H1 (cell line): ENCODE data around the gene CACNB4. TPM values are rescaled to one million over a fixed set of nuclear protein-coding genes. Genes with fewer than 3 reads are reported as not detected.
"Not testable (repeated sequence)": the region's sequence is repeated elsewhere in the genome, so short reads cannot be mapped to it uniquely, and the experiment has no call there.

Experiments
- CTCF ChIA-PET: fragments of 300-600 bp; sonication (Branson Sonifier 250); formaldehyde crosslinking; loops from one replicate; lab custom pipeline; 2021; ENCODE audit not compliant: partially characterized antibody; lab: Charles Lee
- POLR2A ChIA-PET: fragments of 300-600 bp; sonication (Branson Sonifier 250); formaldehyde crosslinking; loops from one replicate; lab custom pipeline; 2021; ENCODE audit warnings: inconsistent platforms; ENCODE audit not compliant: partially characterized antibody; lab: Charles Lee
- DNase-seq, 2 experiments: peaks; one replicate each; pipeline versions ENCODE4 v3.0.0 to v3.0.0-alpha.2; 2010 to 2022; ENCODE audit warnings: low spot score in 2 of 2, low read depth in 1 of 2, mixed read lengths in 1 of 2
- FAIRE-seq: peaks from 2 replicates; lab custom pipeline; 2011; peaks lifted over from hg19 to GRCh38; lab: Jason Lieb, UNC
- H2AFZ ChIP-seq: 2 replicates; pipeline ENCODE4 v1.8.1; 2012; ENCODE audit warnings: low read length, inconsistent platforms
- H2AK5ac ChIP-seq: 2 replicates; pipeline ENCODE4 v1.6.1; 2013; ENCODE audit warnings: low read depth, low read length
- H2BK120ac ChIP-seq: replicated peaks from 2 replicates; pipeline ENCODE3; 2013; ENCODE audit warnings: low read depth, low read length, inconsistent platforms
- H2BK12ac ChIP-seq: 2 replicates; pipeline ENCODE4 v1.6.1; 2013; ENCODE audit warnings: low read depth, low read length
- H2BK15ac ChIP-seq: 2 replicates; pipeline ENCODE4 v1.6.1; 2013; ENCODE audit warnings: low read length
- H2BK20ac ChIP-seq: 2 replicates; pipeline ENCODE4 v1.6.1; 2013; ENCODE audit warnings: low read length
- H2BK5ac ChIP-seq: 2 replicates; pipeline ENCODE4 v1.6.1; 2013; ENCODE audit warnings: low read depth, low read length
- H3K14ac ChIP-seq: 2 replicates; pipeline ENCODE4 v1.6.1; 2013; ENCODE audit warnings: inconsistent platforms; ENCODE audit not compliant: insufficient read length
- H3K18ac ChIP-seq: 2 replicates; pipeline ENCODE4 v1.6.1; 2013; ENCODE audit warnings: low read length; ENCODE audit errors: extremely low read depth
- H3K23ac ChIP-seq: 2 replicates; pipeline ENCODE4 v1.6.1; 2013; ENCODE audit warnings: inconsistent platforms; ENCODE audit not compliant: insufficient read length
- H3K23me2 ChIP-seq: 2 replicates; pipeline ENCODE4 v1.6.1; 2013; ENCODE audit warnings: low read depth, low read length
- H3K27ac ChIP-seq: 2 replicates; pipeline ENCODE4 v1.6.1; 2011; ENCODE audit warnings: low read depth, low read length, inconsistent platforms
- H3K27me3 ChIP-seq, 4 experiments: replicated peaks in 1 of 4; 1 replicate in 1 of 4; 2 replicates in 3 of 4; pipeline versions ENCODE4 v1.6.1 to v1.8.1; 2011 to 2013; ENCODE audit warnings: low read length in 3 of 4, mild to moderate bottlenecking in 3 of 4, inconsistent platforms in 2 of 4, mixed read lengths in 2 of 4, moderate library complexity in 1 of 4; ENCODE audit not compliant: control insufficient read depth in 3 of 4, insufficient read depth in 3 of 4; ENCODE audit errors: extremely low read depth in 1 of 4
- H3K36me3 ChIP-seq, 4 experiments: 2 replicates each; pipeline versions ENCODE4 v1.6.1 to v1.8.1; 2011 to 2013; ENCODE audit warnings: mild to moderate bottlenecking in 4 of 4, low read length in 3 of 4, moderate library complexity in 2 of 4, control low read depth in 1 of 4, inconsistent platforms in 1 of 4; ENCODE audit not compliant: insufficient read depth in 4 of 4, control insufficient read depth in 2 of 4
- H3K4ac ChIP-seq: replicated peaks from 2 replicates; pipeline ENCODE3; 2013; ENCODE audit warnings: low read length, low read depth, mixed read lengths, inconsistent platforms; ENCODE audit not compliant: insufficient read length
- H3K4me1 ChIP-seq, 4 experiments: replicated peaks in 1 of 4; 1 replicate in 1 of 4; 2 replicates in 3 of 4; pipeline versions ENCODE4 v1.6.1 to v1.8.1; 2011 to 2013; ENCODE audit warnings: low read length in 3 of 4, inconsistent platforms in 2 of 4, mixed read lengths in 1 of 4; ENCODE audit not compliant: insufficient read depth in 4 of 4, control insufficient read depth in 3 of 4
- H3K4me2 ChIP-seq, 2 experiments: 2 replicates each; pipeline versions ENCODE4 v1.6.1 to v1.8.1; 2011 to 2013; ENCODE audit warnings: low read depth in 2 of 2, low read length in 2 of 2, control low read depth in 1 of 2, inconsistent platforms in 1 of 2, mild to moderate bottlenecking in 1 of 2; ENCODE audit not compliant: insufficient read depth in 1 of 2
- H3K4me3 ChIP-seq, 4 experiments: fragments of 200-600, 300-600 bp in 1 of 4; sonication (generic), shearing (Covaris generic), sonication (Bioruptor Twin) in 1 of 4; 2 replicates each; pipeline versions ENCODE4 v1.5.1 to v1.8.1; 2011 to 2016; ENCODE audit warnings: low read length in 4 of 4, low read depth in 3 of 4, control low read depth in 2 of 4, inconsistent platforms in 2 of 4, mild to moderate bottlenecking in 2 of 4, mixed read lengths in 1 of 4, moderate library complexity in 1 of 4; ENCODE audit not compliant: insufficient read depth in 2 of 4; ENCODE audit errors: extremely low read depth in 1 of 4
- H3K56ac ChIP-seq: replicated peaks from 2 replicates; pipeline ENCODE3; 2013; ENCODE audit warnings: low read depth, mild to moderate bottlenecking, mixed read lengths, low read length, inconsistent platforms; ENCODE audit not compliant: insufficient read length
- H3K79me1 ChIP-seq: 2 replicates; pipeline ENCODE4 v1.6.1; 2013; ENCODE audit warnings: low read depth, low read length, control low read depth
- H3K79me2 ChIP-seq, 2 experiments: 2 replicates each; pipeline versions ENCODE4 v1.6.1 to v1.8.1; 2012 to 2013; ENCODE audit warnings: low read length in 2 of 2, mild to moderate bottlenecking in 2 of 2, inconsistent platforms in 1 of 2; ENCODE audit not compliant: insufficient read depth in 2 of 2, control insufficient read depth in 1 of 2
- H3K9ac ChIP-seq, 4 experiments: replicated peaks in 1 of 4; 1 replicate in 1 of 4; 2 replicates in 3 of 4; pipeline versions ENCODE4 v1.6.1 to v1.8.1; 2011 to 2013; ENCODE audit warnings: low read depth in 3 of 4, low read length in 3 of 4, control low read depth in 2 of 4, mild to moderate bottlenecking in 2 of 4, moderate library complexity in 2 of 4, inconsistent platforms in 1 of 4; ENCODE audit errors: extremely low read depth in 1 of 4
- H3K9me3 ChIP-seq, 2 experiments: 2 replicates each; pipeline versions ENCODE4 v1.6.1 to v1.8.1; 2012 to 2013; ENCODE audit warnings: mild to moderate bottlenecking in 2 of 2, moderate library complexity in 2 of 2, control low read depth in 1 of 2, inconsistent platforms in 1 of 2, low read depth in 1 of 2, low read length in 1 of 2, mixed read lengths in 1 of 2; ENCODE audit not compliant: insufficient read depth in 2 of 2
- H4K20me1 ChIP-seq, 2 experiments: replicated peaks in 1 of 2; 2 replicates each; pipeline versions ENCODE3 to v1.8.1; 2011 to 2013; ENCODE audit warnings: inconsistent platforms in 2 of 2, low read length in 2 of 2, mild to moderate bottlenecking in 1 of 2; ENCODE audit not compliant: insufficient read depth in 2 of 2, control insufficient read depth in 1 of 2
- H4K5ac ChIP-seq: 2 replicates; pipeline ENCODE4 v1.6.1; 2013; ENCODE audit warnings: low read length, low read depth, mixed read lengths, inconsistent platforms; ENCODE audit not compliant: insufficient read length
- H4K8ac ChIP-seq: 2 replicates; pipeline ENCODE4 v1.8.0; 2013; ENCODE audit warnings: mild to moderate bottlenecking, moderate library complexity, low read length, inconsistent platforms; ENCODE audit not compliant: insufficient read depth; ENCODE audit errors: extremely low read depth
- H4K91ac ChIP-seq: replicated peaks from 2 replicates; pipeline ENCODE3; 2013; ENCODE audit warnings: low read length, mixed read lengths, inconsistent platforms; ENCODE audit not compliant: insufficient read length
- WGBS, 2 experiments: shearing (Covaris generic) in 1 of 2; methylation state at CpG; one replicate each; pipeline versions ENCODE4 v1.1.6 to v1.1.7; 2013 to 2015; ENCODE audit warnings: low lambda C conversion rate in 2 of 2, mixed read lengths in 2 of 2, inconsistent platforms in 1 of 2, low coverage in 1 of 2, missing lambda C conversion rate in 1 of 2; ENCODE audit not compliant: insufficient replicate concordance in 2 of 2, insufficient coverage in 1 of 2, insufficient read length in 1 of 2; ENCODE audit errors: extremely low coverage in 1 of 2, missing lambda C conversion rate in 1 of 2; 5-methylcytosine and 5-hydroxymethylcytosine counted together
- polyA plus RNA-seq, 7 experiments: library from polyadenylated mRNA; depleted of rRNA in 3 of 7; stranded (reverse) in 5 of 7; unstranded in 2 of 7; fragments of >200 nt in 5 of 7; fragments of 200-250 nt in 2 of 7; gene quantifications; 1 replicate in 5 of 7; 2 replicates in 1 of 7; 4 replicates in 1 of 7; pipeline versions ENCODE4 v1.2.1 to v1.2.3, GENCODE V29; 2011 to 2013; ENCODE audit warnings: missing spikeins in 2 of 7, mixed read lengths in 2 of 7
- total RNA-seq: library from RNA; stranded (reverse); fragmentation: NEBNext Ultra II Directional; extraction: Animal tissue kit (Norgen Biotek cat#: 25700); gene quantifications from 2 replicates; pipeline ENCODE4 v1.2.1, GENCODE V29; 2021

Gene CACNB4
- total and polyA plus RNA-seq, 2 of the 8 experiments (the other 6 are each of a cell fraction or from before 2014, with no cell fraction given): 2.0 to 4.0 TPM

GRCh38 chr2:152003283-152003682 lies 95.6 kb downstream of the CACNB4 start:
- H4K8ac ChIP-seq, H2BK120ac ChIP-seq, H3K56ac ChIP-seq, H4K5ac ChIP-seq, H3K79me2 ChIP-seq, H3K9ac ChIP-seq, H2BK20ac ChIP-seq, H2AFZ ChIP-seq, H3K27me3 ChIP-seq, H3K4ac ChIP-seq, H3K23me2 ChIP-seq, H3K27ac ChIP-seq, H3K36me3 ChIP-seq, H2AK5ac ChIP-seq, H3K14ac ChIP-seq, H3K79me1 ChIP-seq, DNase-seq, H3K4me3 ChIP-seq, H3K4me2 ChIP-seq, H3K9me3 ChIP-seq, H2BK12ac ChIP-seq, H2BK5ac ChIP-seq, H4K20me1 ChIP-seq, H4K91ac ChIP-seq, H3K23ac ChIP-seq, FAIRE-seq, H3K18ac ChIP-seq, H2BK15ac ChIP-seq: not testable (repeated sequence)
- 87% methylated on average over 4 of the region's 5 CpGs; no CpG with 5 or more reads in 1 of the 2 experiments for WGBS, 2 experiments
- ChIA-PET CTCF (interaction anchor here (0.7 to 7.5 kb wide), 7 partner anchors 9 to 266 kb away, joined by 3 to 67 read pairs (median 5); no protein-coding TSS in a partner anchor), POLR2A (interaction anchor here (0.6 kb wide), 1 partner anchor 377 kb away, joined by 3 read pairs; no protein-coding TSS in a partner anchor)
- peaks cover 2 to 11% (median 5%) of the 10 kb centered on the region in 4 experiments; a peak in 5 of 7 replicates for H3K4me1 ChIP-seq
